ENCODE data around the gene NCF2.

Gene NCF2

GRCh38 chr1:183611021-183611420 lies 20.8 kb upstream of the NCF2 start:
- DNase-seq = no peak

DNA sequence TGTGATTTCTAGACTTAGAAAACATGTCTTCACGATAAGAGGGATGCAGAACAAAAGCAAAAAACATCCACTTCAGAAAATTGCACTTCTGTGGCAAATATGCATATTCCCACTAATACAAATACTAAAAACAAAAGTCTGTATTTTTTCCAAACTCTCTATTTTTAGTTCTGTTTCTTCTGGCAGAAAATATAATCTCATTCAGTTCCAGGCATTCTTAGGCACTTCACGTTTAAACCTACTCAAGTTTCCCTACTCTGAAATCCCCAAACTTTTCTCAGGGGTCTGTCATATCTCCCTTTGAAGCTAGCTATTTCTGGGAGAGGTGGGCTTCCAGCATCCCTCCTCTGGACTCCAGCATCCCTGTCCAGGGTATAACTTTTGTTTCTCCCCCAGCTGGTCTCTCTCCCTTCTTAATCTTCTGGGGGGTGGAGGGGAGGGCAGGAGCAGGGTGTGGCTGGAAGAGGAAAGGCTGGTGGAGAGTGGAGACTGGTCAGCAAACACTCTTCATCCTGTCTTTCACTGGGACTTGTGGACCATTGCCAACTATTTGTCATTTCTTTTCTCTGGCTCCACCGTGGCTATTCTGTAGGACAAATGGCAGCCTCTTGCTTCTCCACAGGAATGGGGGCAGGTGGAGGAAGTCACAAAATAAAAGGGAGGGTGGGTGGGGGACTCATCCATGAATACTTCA lies 19.6 kb upstream of the NCF2 start:
- DNase-seq = no peak

- peak; percentile 92 to 93 for DNase-seq
Measured at GRCh38 chr1:183609313-183609712, 19.1 kb upstream of the NCF2 start.

DNA sequence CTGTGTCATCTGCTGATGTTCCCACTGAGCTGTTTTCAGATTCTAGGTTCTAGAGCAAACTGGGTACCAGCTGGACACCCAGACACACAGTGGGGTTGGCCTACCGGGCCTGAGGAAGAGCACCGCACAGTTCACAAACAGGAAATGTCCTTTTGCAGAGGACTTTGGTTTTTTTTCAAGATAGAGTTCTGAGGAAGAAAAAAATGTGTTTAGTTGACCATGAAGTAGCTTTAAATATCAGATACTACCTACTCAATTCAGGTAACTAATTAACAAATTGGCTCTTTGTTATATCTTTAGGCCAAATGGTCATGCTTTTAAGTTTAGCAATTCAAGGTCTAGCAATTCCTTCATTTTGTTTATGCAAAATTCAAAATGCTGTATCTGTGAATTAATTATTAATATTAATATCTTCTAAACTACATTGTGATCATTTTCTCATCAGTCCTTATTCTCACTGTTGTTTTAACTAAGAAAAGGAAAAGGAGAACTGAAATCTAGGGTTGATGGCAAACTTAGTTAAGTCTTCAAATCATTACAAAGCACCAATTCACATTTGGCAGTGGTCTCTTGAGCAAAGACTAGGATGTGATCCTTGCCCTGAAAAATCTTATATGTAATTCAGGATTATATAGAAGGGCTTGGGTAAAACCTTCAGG lies 17.2 kb upstream of the NCF2 start:
- DNase-seq = no peak

DNA sequence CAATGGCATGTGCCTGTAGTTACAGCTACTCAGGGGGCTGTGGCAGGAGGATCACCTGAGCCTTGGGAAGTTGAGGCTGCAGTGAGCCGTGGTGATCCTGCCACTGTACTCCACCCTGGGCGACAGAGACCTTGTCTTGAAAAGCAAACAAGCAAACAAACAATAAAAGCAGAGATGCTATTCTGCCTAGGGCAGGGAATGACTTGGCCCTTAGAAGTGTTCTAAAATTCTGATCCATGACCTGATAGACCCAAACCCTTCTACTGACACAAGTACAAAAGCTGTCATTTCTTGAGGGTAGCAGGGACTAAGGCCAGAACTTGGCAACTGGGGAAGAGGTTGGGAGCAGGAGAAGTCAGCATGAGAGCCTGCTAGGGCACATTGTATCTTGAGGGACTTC lies 15.6 kb upstream of the NCF2 start:
- no peak for DNase-seq

- DNase-seq = peak; percentile 82 to 84
Measured at GRCh38 chr1:183604815-183605214, 14.6 kb upstream of the NCF2 start.

DNA sequence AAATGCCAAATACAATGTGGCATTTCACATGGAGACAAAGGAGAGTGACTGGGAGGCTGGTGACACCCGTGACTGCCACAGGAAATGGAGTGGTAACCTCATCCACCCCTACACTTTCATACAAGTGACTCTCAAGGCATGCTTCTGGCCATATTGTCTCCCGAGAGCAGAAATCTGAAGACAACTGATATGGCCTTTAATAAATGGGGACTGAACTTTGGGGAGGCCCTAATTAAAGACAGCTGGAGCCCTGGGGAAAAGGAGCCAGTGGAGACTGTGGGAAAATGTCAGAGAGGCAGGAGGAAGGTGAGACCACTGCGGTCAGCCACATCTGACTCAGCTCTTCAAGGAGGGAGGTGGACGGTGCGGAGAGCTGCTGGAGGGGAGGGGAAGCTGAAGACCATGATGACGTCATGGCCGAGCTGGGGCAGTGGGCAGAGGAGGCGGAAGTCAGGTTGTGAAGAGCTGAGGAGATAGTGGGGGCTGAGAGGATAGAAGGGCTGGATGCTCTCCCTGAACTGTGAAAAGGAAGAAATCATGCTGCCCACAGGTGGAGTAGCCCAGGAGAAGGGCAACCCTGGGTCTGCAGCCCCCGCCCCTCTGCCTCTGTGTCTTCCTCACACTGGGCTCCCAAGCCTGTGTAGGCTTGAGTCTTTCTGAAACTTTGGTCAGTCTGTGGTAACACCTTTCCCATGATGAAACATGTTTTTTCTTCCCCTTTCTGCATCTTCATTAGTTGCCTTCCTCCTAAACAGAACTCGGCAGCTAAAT lies 14.0 kb upstream of the NCF2 start:
- peak; percentile 93 to 97 for DNase-seq

GRCh38 chr1:183602510-183602909 lies 12.3 kb upstream of the NCF2 start:
- DNase-seq = peak in 1 of 2 donors; percentile 24

- peak; percentile 58 to 82 for DNase-seq
Measured at GRCh38 chr1:183600634-183601033, 10.4 kb upstream of the NCF2 start.

- peak; percentile 97 for DNase-seq
Measured at GRCh38 chr1:183600136-183600535, 9.9 kb upstream of the NCF2 start.

DNA sequence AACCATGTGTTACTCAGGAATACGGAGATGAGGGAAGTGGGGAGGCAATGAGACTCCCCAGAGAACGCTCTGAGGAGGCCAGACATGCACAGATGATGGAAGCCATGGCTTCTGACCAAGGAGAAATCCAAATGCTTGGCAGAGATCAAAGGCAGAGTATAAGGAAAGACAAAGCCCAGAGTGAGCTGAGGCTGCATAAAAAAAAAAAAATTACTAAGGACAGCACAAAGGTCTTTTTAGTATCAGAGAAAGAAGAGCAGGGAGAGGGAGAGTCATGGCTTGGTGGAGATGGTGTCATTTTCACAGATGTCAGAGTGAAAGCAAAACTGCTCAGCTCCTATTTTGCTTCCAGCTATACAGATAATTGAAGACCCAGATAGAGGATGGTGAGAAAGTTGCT lies 8.1 kb upstream of the NCF2 start:
- no peak for DNase-seq

GRCh38 chr1:183597656-183598347 lies 7.5 kb upstream of the NCF2 start:
- no peak for DNase-seq

- DNase-seq = no peak
Measured at GRCh38 chr1:183596500-183596899, 6.2 kb upstream of the NCF2 start.

GRCh38 chr1:183595537-183595936 lies 5.3 kb upstream of the NCF2 start:
- no peak for DNase-seq

GRCh38 chr1:183593356-183593755 lies 3.1 kb upstream of the NCF2 start:
- DNase-seq = peak; percentile 87 to 90

GRCh38 chr1:183592733-183593132 lies 2.5 kb upstream of the NCF2 start:
- peak in 1 of 2 donors; percentile 49 for DNase-seq

DNA sequence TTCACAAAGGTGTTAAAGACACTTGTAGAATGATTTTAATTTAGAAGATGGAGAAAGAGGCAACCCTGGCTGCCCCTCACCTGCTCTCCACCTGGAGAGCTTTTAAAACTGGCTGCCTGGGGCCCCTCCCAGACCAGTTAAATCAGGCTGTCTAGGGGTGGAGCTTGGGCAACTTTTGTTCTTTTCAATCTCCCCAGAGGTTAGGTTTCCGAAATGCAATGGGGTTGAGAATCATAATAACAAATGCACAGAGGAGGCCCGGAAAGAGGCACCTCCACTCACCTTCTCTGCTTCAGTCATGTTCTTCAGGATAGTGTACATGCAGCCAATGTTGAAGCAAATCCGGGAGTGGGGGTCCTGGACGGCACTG lies 400 bp downstream of the NCF2 start:
- DNase-seq = peak; percentile 55 to 60

DNA sequence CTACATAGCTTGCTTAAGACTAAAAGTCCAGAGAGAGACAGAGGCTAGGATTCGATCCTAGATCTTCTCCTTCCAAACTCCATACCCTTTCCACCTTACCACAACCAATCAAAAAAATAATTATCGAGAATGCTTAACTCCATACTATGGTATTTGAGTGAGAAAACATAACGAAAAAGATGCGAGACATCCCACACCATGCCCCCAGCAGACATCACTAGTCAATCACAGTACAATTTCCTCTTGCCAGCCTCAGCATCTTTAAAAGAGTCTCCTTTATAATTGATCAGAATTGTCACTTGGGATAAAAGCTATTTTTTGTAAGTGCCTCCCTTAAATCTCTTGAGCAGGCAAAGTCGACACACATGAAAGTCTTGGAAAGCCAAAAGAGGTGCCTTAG lies 875 bp downstream of the NCF2 start:
- DNase-seq = no peak

DNA sequence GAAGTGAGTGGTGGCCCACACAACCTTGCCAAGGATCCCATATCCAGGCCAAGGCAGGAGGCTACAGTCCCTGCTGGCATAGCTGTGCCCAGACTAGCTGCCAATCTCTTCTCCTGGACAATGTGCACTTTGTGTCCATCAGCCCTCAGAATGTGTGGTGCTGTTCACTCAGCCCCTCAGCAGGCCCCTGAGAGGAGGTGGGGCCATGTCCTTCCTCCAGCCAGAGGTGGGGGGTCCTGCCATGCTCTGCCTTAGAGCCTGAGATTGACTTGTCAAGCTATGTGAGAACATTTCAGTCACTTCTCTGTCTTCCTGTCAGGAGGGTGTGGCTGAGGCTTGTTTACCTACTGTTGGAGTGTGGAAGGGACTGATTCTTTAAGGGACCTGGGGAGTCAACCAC lies 1.4 kb downstream of the NCF2 start:
- DNase-seq = peak; percentile 69 to 71

DNA sequence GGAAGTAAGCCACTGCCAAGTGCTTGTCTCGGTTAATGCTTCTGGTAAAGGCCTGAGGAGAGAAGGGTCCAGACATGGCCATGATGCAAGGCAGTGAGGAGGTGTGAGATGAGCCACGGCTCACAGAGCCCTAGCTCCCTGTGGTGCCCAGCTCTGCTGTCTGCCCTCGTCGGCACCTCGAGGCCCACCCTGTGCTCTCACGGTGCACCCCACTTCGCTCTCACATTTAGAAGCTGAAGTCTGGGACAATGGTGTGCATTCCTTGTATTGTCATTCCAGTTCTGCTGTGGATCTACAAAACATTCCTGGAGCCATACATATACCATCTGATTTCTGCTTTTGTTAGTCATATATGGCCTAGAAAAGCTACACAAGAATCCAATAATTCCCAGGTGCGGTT lies 3.3 kb downstream of the NCF2 start:
- DNase-seq = no peak

DNA sequence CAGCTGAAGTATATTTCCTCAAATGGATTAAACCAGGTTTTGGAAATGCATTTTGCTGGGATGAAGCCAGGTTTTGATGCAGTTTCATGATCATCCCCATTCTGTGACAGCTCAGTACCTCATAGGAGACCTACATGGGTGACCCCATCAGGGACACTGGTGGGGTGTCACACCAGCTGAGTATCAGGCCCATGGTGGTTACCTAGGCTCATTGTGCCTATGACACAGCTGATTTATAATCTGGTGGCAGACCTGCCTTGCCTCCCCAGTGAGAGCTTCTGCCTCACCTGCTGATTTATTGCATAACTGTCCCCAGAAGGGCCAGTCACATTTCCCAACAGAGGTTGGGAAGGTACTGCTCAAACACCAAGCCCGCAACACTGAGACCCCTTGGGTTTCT lies 3.8 kb downstream of the NCF2 start:
- no peak for DNase-seq

GRCh38 chr1:183585038-183585437 lies 5.2 kb downstream of the NCF2 start:
- peak; percentile 55 to 70 for DNase-seq

- no peak for DNase-seq
Measured at GRCh38 chr1:183584147-183584546, 6.1 kb downstream of the NCF2 start.
